Ishikawa (cell line): ENCODE measurements around the gene KCNK10.

Experiments used
- CEBPB ChIP-seq: IDR thresholded peaks from 2 replicates; pipeline ENCODE4 v1.6.1; 2012
- EP300 ChIP-seq: IDR thresholded peaks from 2 replicates; pipeline ENCODE4 v1.6.1; 2012; ENCODE audit warnings: borderline replicate concordance
- FOXM1 ChIP-seq: IDR thresholded peaks from 2 replicates; pipeline ENCODE4 v1.6.1; 2012; ENCODE audit warnings: low read depth, borderline replicate concordance
- TAF1 ChIP-seq: IDR thresholded peaks from 2 replicates; pipeline ENCODE4 v1.6.1; 2012; ENCODE audit warnings: low read depth, mild to moderate bottlenecking
- YY1 ChIP-seq: IDR thresholded peaks from 2 replicates; pipeline ENCODE4 v1.6.1; 2012; ENCODE audit warnings: low read depth

DNA sequence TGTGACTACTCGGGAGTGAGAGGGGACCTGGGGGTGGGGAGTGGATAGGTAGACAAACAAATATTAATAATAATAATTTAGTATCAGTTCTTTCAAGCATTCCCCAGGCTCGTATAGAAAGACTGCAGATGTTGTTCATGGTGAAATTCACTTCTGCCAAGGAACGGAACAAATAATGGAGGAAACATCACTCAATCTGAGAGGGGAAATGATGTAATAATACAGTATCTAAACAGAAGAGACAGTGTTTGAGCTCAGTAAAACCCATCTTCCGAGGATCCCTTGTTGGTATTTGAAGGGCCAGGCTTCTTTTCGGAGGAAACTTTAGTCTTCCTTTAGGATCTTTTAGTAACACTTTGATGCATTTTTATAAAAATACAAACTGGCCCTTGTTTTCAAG lies 114.2 kb downstream of the KCNK10 start:
- TF ChIP-seq FOXM1 (no peak), CEBPB (no peak), YY1 (no peak), EP300 (no peak), TAF1 (no peak)
